Hypothalamus (tissue), 51 donors: ENCODE measurements around the gene KCNA3.
A peak's percentile ranks its signal among the peaks of the same experiment; 100 is the strongest.

ENCODE experiments used
- DNase-seq, 51 donors: peaks; one replicate each; lab custom pipeline; 2025; lab: John Stamatoyannopoulos, UW

KCNA3 gene

GRCh38 chr1:110674337-110675059 lies at the start of gene KCNA3:
Gene KCNA3 (minus strand): TSS chr1:110674940. CDS start chr1:110674809, 131 bp downstream.
- peak in 24 of 51 donors; percentile 3 to 68 (median 34) for DNase-seq

- no peak for DNase-seq
Observed at GRCh38 chr1:110722807-110723206, 48.1 kb upstream of the KCNA3 start.

GRCh38 chr1:110719908-110720307 lies 45.2 kb upstream of the KCNA3 start:
- no peak for DNase-seq

- no peak for DNase-seq
Observed at GRCh38 chr1:110718452-110718851, 43.7 kb upstream of the KCNA3 start.

GRCh38 chr1:110717179-110717578 lies 42.4 kb upstream of the KCNA3 start:
- DNase-seq, result no peak

- DNase-seq, result peak in 18 of 51 donors; percentile 6 to 88 (median 18)
Observed at GRCh38 chr1:110714374-110714995, 39.7 kb upstream of the KCNA3 start.

- DNase-seq, result no peak
Observed at GRCh38 chr1:110713221-110713620, 38.5 kb upstream of the KCNA3 start.

- no peak for DNase-seq
Observed at GRCh38 chr1:110710314-110710713, 35.6 kb upstream of the KCNA3 start.

GRCh38 chr1:110708974-110709440 lies 34.3 kb upstream of the KCNA3 start:
- DNase-seq, result no peak

- DNase-seq, result no peak
Observed at GRCh38 chr1:110707232-110707631, 32.5 kb upstream of the KCNA3 start.

GRCh38 chr1:110706621-110707020 lies 31.9 kb upstream of the KCNA3 start:
- peak in 2 of 51 donors; percentile 16 to 20 for DNase-seq

- DNase-seq, result no peak
Observed at GRCh38 chr1:110702260-110702659, 27.5 kb upstream of the KCNA3 start.

- DNase-seq, result no peak
Observed at GRCh38 chr1:110700767-110701166, 26.0 kb upstream of the KCNA3 start.

- DNase-seq, result no peak
Observed at GRCh38 chr1:110697606-110698005, 22.9 kb upstream of the KCNA3 start.

GRCh38 chr1:110696818-110697217 lies 22.1 kb upstream of the KCNA3 start:
- DNase-seq, result no peak

- no peak for DNase-seq
Observed at GRCh38 chr1:110690709-110691365, 16.1 kb upstream of the KCNA3 start.

GRCh38 chr1:110689868-110690267 lies 15.1 kb upstream of the KCNA3 start:
- no peak for DNase-seq

- no peak for DNase-seq
Observed at GRCh38 chr1:110688514-110688913, 13.8 kb upstream of the KCNA3 start.

GRCh38 chr1:110687250-110687649 lies 12.5 kb upstream of the KCNA3 start:
- no peak for DNase-seq

GRCh38 chr1:110686188-110686587 lies 11.4 kb upstream of the KCNA3 start:
- no peak for DNase-seq

GRCh38 chr1:110684491-110684890 lies 9.8 kb upstream of the KCNA3 start:
- no peak for DNase-seq

GRCh38 chr1:110682898-110683297 lies 8.2 kb upstream of the KCNA3 start:
- DNase-seq, result no peak
